A549 (cell line): ENCODE results near the gene ARFGEF2.

Source experiments
- BHLHE40 ChIP-seq: IDR thresholded peaks from 2 replicates; pipeline ENCODE4 v1.6.1; 2012; ENCODE audit warnings: low read depth, low read length, inconsistent platforms
- CEBPB ChIP-seq, 2 experiments: fragments of >200 bp in 1 of 2; sonication (Bioruptor Twin) in 1 of 2; formaldehyde crosslinking in 1 of 2; IDR thresholded peaks; 2 replicates each; pipeline ENCODE4 v1.6.1; 2012 to 2016
- CTCF ChIP-seq: fragments of >200 bp; sonication (Bioruptor Twin); formaldehyde crosslinking; IDR thresholded peaks from 3 replicates; pipeline ENCODE4 v1.5.1; 2016
- EP300 ChIP-seq, 2 experiments: fragments of >200 bp; sonication (Bioruptor Twin); formaldehyde crosslinking; IDR thresholded peaks; 2 replicates in 1 of 2; 3 replicates in 1 of 2; pipeline ENCODE4 v1.6.1; 2016 to 2017
- MAFK ChIP-seq: fragments of 450-650 bp; IDR thresholded peaks from 2 replicates; pipeline ENCODE4 v1.6.1; 2014; ENCODE audit not compliant: partially characterized antibody
- NFE2L2 ChIP-seq: fragments of 150-350 bp; conservative IDR thresholded peaks from 2 replicates; pipeline ENCODE4 v1.6.1; 2014; ENCODE audit warnings: low read length
- NPAS2 ChIP-seq: fragments of 250-450 bp; sonication (Bioruptor Pico); IDR thresholded peaks from 2 replicates; pipeline ENCODE4 v1.8.0; 2022; ENCODE audit warnings: mild to moderate bottlenecking, moderate library complexity, borderline replicate concordance
- NR3C1 ChIP-seq: fragments of >200 bp; sonication (Bioruptor Twin); formaldehyde crosslinking; IDR thresholded peaks from 3 replicates; pipeline ENCODE4 v1.6.1; 2017
- POLR2A ChIP-seq: IDR thresholded peaks from 2 replicates; pipeline ENCODE4 v1.6.1; 2012; ENCODE audit warnings: mild to moderate bottlenecking, low read length
- RCOR1 ChIP-seq: fragments of 150-350 bp; IDR thresholded peaks from 2 replicates; pipeline ENCODE4 v1.6.1; 2014; ENCODE audit warnings: antibody characterized with exemption, low read length, low read depth
- RFX5 ChIP-seq: fragments of 450-650 bp; IDR thresholded peaks from 2 replicates; pipeline ENCODE4 v1.7.1; 2014; ENCODE audit warnings: antibody characterized with exemption, mild to moderate bottlenecking, moderate library complexity
- TP53 ChIP-seq: fragments of 250-450 bp; sonication (Bioruptor Pico); IDR thresholded peaks from 2 replicates; pipeline ENCODE4 v1.5.0; 2021; ENCODE audit warnings: mild to moderate bottlenecking, moderate library complexity
- USF2 ChIP-seq: fragments of 450-650 bp; IDR thresholded peaks from 2 replicates; pipeline ENCODE4 v1.6.1; 2014; ENCODE audit warnings: antibody characterized with exemption
- ZNF302 ChIP-seq: fragments of 250-450 bp; sonication (Bioruptor Pico); IDR thresholded peaks from 2 replicates; pipeline ENCODE4 v1.9.0; 2021; ENCODE audit warnings: inconsistent platforms, mild to moderate bottlenecking, moderate library complexity

GRCh38 chr20:48962976-48963771 is 41.7 kb downstream of the ARFGEF2 start:
- TF ChIP-seq NR3C1 (no peak), TP53 (CRISPR knock-in tag) (no peak), MAFK (no peak), CTCF (no peak), EP300 (IDR thresholded peaks at IDR 0.05) (no peak), POLR2A (no peak), ZNF302 (CRISPR knock-in tag) (no peak), CEBPB (IDR thresholded peaks at IDR 0.05) (no peak), NFE2L2 (no peak), USF2 (no peak), NPAS2 (CRISPR knock-in tag) (no peak), RCOR1 (no peak), BHLHE40 (no peak), RFX5 (no peak)
